Chondrocyte (in vitro differentiated cells): ENCODE measurements around the gene ERN2. TPM values are rescaled to one million over a fixed set of nuclear protein-coding genes. Genes with fewer than 3 reads are reported as not detected.

ENCODE experiments used
- DNase-seq: peaks from one replicate; pipeline ENCODE4 v3.0.0; 2021; ENCODE audit warnings: mixed read lengths, low spot score
- H3K27ac Mint-ChIP-seq: one replicate; pipeline ENCODE4 v1.8.0; 2021; ENCODE audit warnings: mild to moderate bottlenecking, moderate library complexity, mixed read lengths; ENCODE audit not compliant: unreplicated experiment
- H3K27me3 Mint-ChIP-seq: 2 replicates; pipeline ENCODE4 v1.8.0; 2021; ENCODE audit warnings: low read depth, mixed read lengths
- H3K36me3 Mint-ChIP-seq: 2 replicates; pipeline ENCODE4 v1.8.0; 2021; ENCODE audit warnings: low read depth, mixed read lengths
- H3K4me1 Mint-ChIP-seq: 2 replicates; pipeline ENCODE4 v1.8.0; 2021; ENCODE audit warnings: low read depth, mild to moderate bottlenecking, mixed read lengths
- H3K4me3 Mint-ChIP-seq: one replicate; pipeline ENCODE4 v1.8.0; 2021; ENCODE audit warnings: mild to moderate bottlenecking, moderate library complexity, mixed read lengths; ENCODE audit not compliant: unreplicated experiment
- H3K9me3 Mint-ChIP-seq: 2 replicates; pipeline ENCODE4 v1.8.0; 2021; ENCODE audit warnings: low read depth, mixed read lengths
- CTCF ChIP-seq: fragments of 200-600 bp; sonication (generic); IDR thresholded peaks from 2 replicates; pipeline ENCODE4 v1.5.0; 2021; ENCODE audit warnings: antibody characterized with exemption, mild to moderate bottlenecking, moderate library complexity
- total RNA-seq: library from RNA; stranded (reverse); gene quantifications from 3 replicates; pipeline ENCODE4 v1.2.1, GENCODE V29; 2021

Gene ERN2
- total RNA-seq, 1 donor from 2014 or later = not detected

- H3K27ac Mint-ChIP-seq = no peak overlapping the region
- H3K27me3 Mint-ChIP-seq = peaks cover 20% of the 10 kb centered on the region
- H3K4me3 Mint-ChIP-seq = no peak overlapping the region
- no peak for DNase-seq
- TF ChIP-seq CTCF = no peak
- peaks cover 17% of the 10 kb centered on the region for H3K9me3 Mint-ChIP-seq
- peaks cover 3% of the 10 kb centered on the region for H3K36me3 Mint-ChIP-seq
- no peaks in the 10 kb centered on the region for H3K4me1 Mint-ChIP-seq
These were observed 8.1 kb downstream of the ERN2 start for GRCh38 chr16:23704772-23705516.

DNA sequence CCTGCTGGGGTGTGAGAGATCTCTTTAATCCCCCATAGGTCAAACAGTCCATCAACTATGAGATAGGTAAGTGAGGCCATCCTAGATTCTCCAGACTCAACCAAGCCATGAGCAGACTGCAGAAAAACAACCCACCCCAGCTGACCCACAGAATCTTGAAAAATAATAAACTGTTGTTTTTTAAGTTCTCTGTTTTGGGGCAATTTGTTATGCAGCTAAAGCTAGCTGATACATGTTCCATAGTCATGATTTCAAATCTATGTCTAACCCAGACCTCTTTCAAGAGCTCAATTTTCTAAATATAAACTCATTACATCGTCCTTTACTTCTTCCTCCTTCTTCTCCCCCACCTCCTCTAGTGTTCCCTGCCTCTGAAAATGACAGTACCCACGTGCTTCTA, 10.1 kb downstream of the ERN2 start:
- peaks cover 11% of the 10 kb centered on the region for H3K9me3 Mint-ChIP-seq
- H3K4me3 Mint-ChIP-seq = no peak overlapping the region
- TF ChIP-seq CTCF = no peak
- DNase-seq = no peak
- peaks cover 15% of the 10 kb centered on the region for H3K27me3 Mint-ChIP-seq
- H3K4me1 Mint-ChIP-seq = no peaks in the 10 kb centered on the region
- H3K36me3 Mint-ChIP-seq = peaks cover 3% of the 10 kb centered on the region
- no peak overlapping the region for H3K27ac Mint-ChIP-seq

DNA sequence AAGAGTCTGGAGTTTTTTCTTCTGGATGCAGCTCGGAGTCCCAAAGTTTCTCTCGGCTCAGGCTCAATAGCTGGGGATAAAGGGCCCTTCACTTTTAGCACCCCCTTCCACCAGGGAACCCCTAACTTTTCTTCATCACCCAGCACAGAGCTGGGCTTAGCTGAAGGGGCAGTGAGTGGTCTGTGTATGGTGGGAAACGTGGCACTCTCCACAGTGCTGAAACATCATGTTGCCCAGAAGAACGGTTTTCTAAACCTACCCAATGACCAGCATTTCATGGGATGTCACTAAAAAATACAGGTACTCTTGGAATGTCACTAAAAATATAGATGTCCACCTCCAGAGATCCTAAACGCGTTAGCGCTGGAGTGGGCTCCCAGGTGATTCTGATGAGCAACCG, 12.0 kb downstream of the ERN2 start:
- no peak overlapping the region for H3K4me3 Mint-ChIP-seq
- H3K27me3 Mint-ChIP-seq = peaks cover 12% of the 10 kb centered on the region
- no peak overlapping the region for H3K27ac Mint-ChIP-seq
- peaks cover 3% of the 10 kb centered on the region for H3K36me3 Mint-ChIP-seq
- no peaks in the 10 kb centered on the region for H3K4me1 Mint-ChIP-seq
- DNase-seq = no peak
- H3K9me3 Mint-ChIP-seq = peaks cover 11% of the 10 kb centered on the region
- TF ChIP-seq CTCF = no peak

GRCh38 chr16:23700509-23700908, 12.5 kb downstream of the ERN2 start:
- Mint-ChIP-seq H3K27ac (no peak overlapping the region), H3K4me1 (no peaks in the 10 kb centered on the region), H3K9me3 (peaks cover 11% of the 10 kb centered on the region), H3K27me3 (peaks cover 12% of the 10 kb centered on the region), H3K4me3 (no peak overlapping the region), H3K36me3 (peaks cover 3% of the 10 kb centered on the region)
- TF ChIP-seq CTCF = no peak
- no peak for DNase-seq

GRCh38 chr16:23700093-23700492, 12.9 kb downstream of the ERN2 start:
- no peak overlapping the region for H3K27ac Mint-ChIP-seq
- peaks cover 12% of the 10 kb centered on the region for H3K27me3 Mint-ChIP-seq
- H3K9me3 Mint-ChIP-seq = peaks cover 11% of the 10 kb centered on the region
- H3K4me3 Mint-ChIP-seq = no peak overlapping the region
- no peak for DNase-seq
- H3K36me3 Mint-ChIP-seq = peaks cover 3% of the 10 kb centered on the region
- H3K4me1 Mint-ChIP-seq = peaks cover under 1% of the 10 kb centered on the region
- no peak for TF ChIP-seq CTCF
